D721Med (cell line): Measurements from ENCODE around the gene RASA2.

ENCODE experiments used
- DNase-seq: peaks from one replicate; pipeline ENCODE4 v3.0.0; 2011; ENCODE audit warnings: low spot score; ENCODE audit not compliant: insufficient read length
- FAIRE-seq: peaks from 2 replicates; lab custom pipeline; 2011; peaks lifted over from hg19 to GRCh38; lab: Jason Lieb, UNC
- TF ChIP-seq, protein P1 (sequence below): IDR thresholded peaks from 2 replicates; pipeline ENCODE4 v1.5.1; 2012; ENCODE audit warnings: mild to moderate bottlenecking, control low read depth; ENCODE audit not compliant: insufficient read depth; ENCODE audit errors: missing control alignments

RASA2 gene

DNA sequence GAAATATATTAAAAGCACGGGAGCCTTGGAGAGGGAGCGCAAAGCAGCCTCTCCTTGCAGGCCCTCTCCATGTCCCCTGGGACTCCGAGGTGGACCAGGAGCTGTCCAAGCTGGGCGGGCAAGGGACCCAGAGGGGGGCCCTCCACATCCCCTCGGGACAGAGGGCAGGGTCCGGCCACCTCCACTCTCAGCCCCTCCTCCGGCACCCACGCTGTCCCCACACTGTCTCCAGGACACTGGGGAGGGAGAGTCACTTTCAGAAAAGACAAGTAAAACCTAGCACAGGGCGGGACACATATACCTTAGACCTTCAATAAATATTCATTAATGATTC lies 173.8 kb downstream of the RASA2 start:
- TF ChIP-seq, protein P1, sequence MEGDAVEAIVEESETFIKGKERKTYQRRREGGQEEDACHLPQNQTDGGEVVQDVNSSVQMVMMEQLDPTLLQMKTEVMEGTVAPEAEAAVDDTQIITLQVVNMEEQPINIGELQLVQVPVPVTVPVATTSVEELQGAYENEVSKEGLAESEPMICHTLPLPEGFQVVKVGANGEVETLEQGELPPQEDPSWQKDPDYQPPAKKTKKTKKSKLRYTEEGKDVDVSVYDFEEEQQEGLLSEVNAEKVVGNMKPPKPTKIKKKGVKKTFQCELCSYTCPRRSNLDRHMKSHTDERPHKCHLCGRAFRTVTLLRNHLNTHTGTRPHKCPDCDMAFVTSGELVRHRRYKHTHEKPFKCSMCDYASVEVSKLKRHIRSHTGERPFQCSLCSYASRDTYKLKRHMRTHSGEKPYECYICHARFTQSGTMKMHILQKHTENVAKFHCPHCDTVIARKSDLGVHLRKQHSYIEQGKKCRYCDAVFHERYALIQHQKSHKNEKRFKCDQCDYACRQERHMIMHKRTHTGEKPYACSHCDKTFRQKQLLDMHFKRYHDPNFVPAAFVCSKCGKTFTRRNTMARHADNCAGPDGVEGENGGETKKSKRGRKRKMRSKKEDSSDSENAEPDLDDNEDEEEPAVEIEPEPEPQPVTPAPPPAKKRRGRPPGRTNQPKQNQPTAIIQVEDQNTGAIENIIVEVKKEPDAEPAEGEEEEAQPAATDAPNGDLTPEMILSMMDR: no peak
- DNase-seq (no peak), FAIRE-seq (no peak)

DNA sequence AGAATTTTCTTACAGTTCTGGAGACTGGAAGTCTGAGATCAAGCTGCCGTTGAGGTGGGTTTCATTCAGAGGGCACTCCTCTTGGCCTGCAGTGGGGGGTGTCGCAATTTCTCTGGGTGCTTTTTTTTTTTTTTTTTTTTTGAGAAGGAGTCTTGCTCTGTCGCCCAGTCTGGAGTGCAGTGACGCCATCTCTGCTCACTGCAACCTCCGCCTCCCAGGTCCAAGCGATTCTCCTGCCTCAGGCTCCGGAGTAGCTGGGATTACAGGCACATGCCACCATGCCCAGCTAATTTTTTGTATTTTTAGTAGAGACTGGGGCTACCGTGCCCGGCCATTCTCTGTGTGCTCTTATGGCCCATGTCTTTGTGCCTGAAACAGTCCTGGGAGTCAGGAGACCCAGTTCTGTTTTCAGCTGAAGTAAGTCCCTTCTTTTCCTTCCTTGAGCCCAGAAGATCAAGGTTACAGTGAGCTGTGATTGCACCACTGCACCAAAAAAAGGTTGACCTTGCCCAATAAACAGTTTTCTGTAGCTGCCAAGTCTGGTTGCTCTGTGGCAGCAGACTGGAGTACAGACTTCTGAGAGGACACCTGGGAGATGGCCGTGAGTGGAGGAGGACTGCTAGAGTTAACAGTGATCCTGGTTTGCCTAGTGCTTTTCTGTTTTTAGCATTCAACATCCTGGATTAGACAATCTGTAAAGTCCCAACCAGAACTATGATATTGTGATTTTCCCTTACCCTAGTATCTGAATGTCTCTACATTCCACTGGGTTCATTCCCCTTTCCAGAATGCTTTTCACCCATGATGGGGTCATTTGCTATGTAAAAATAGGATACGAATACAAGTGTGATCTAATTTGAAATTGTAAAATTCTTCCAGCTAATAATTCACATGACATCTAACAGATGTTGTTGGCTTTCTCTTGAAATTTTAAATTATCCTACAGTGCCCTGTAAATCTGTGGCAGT lies 174.7 kb downstream of the RASA2 start:
- no peak for DNase-seq
- TF ChIP-seq, protein P1: no peak
- FAIRE-seq: no peak

DNA sequence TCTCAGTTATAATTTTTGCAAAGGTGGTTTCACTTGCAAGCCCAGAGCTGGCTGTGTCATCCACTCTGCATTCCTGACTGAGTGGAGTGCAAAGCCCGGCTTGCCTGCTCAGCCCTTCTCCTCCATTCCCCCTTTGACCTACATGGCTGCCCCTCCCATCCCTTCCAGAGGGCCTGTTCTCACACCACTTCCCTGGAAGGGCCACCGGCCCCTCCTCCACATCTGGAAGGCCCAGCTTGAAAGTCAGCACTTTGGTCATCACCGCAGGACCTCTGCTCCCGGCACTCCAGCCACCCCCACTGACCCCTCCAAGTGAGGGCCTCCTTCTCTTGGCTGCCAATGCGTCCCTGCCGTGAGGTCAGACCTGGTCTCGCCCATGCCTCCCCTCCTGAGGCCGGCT lies 177.2 kb downstream of the RASA2 start:
- no peak for FAIRE-seq
- no peak for DNase-seq
- TF ChIP-seq, protein P1: no peak
